OCI-LY3 (cell line): ENCODE measurements around the gene CREB3L2.

Experiments used
- H2AFZ ChIP-seq: fragments of 200-600, 300-600 bp; shearing (Covaris generic); 2 replicates; pipeline ENCODE4 v1.6.0; 2014; ENCODE audit warnings: antibody characterized with exemption, low read depth, low read length
- H3K27ac ChIP-seq: fragments of 200-600, 300-600 bp; sonication (generic); 2 replicates; pipeline ENCODE4 v1.5.1; 2014; ENCODE audit warnings: mild to moderate bottlenecking, low read length, moderate library complexity, mixed read lengths
- H3K27me3 ChIP-seq: fragments of 200-600, 300-600 bp; sonication (generic); 2 replicates; pipeline ENCODE4 v1.6.1; 2014; ENCODE audit warnings: low read depth, low read length, mixed read lengths
- H3K36me3 ChIP-seq: fragments of 200-600, 300-600 bp; sonication (generic); replicated peaks from 2 replicates; pipeline ENCODE3; 2014; ENCODE audit warnings: low read depth, low read length, mixed read lengths
- H3K4me1 ChIP-seq: fragments of 300-600, 200-600 bp; sonication (generic); 2 replicates; pipeline ENCODE4 v1.6.1; 2014; ENCODE audit warnings: low read length, mixed read lengths
- H3K4me2 ChIP-seq: fragments of 200-600, 300-600 bp; sonication (generic); 2 replicates; pipeline ENCODE4 v1.6.1; 2014; ENCODE audit warnings: low read length, mixed read lengths
- H3K4me3 ChIP-seq: fragments of 300-600, 200-600 bp; sonication (generic); 2 replicates; pipeline ENCODE4 v1.5.1; 2014; ENCODE audit warnings: antibody characterized with exemption, mild to moderate bottlenecking, low read length, moderate library complexity
- H3K79me2 ChIP-seq: fragments of 300-600, 200-600 bp; shearing (Covaris generic); 2 replicates; pipeline ENCODE4 v1.6.1; 2014; ENCODE audit warnings: mild to moderate bottlenecking, low read length, mixed read lengths
- H3K9ac ChIP-seq: fragments of 300-600, 200-600 bp; shearing (Covaris generic); 2 replicates; pipeline ENCODE4 v1.6.0; 2014; ENCODE audit warnings: mild to moderate bottlenecking, low read length, moderate library complexity
- H3K9me3 ChIP-seq: fragments of 200-600, 300-600 bp; shearing (Covaris generic); 2 replicates; pipeline ENCODE4 v1.6.1; 2014; ENCODE audit warnings: low read length, mixed read lengths; ENCODE audit not compliant: insufficient read depth
- H4K20me1 ChIP-seq: fragments of 200-600, 300-600 bp; sonication (generic); 2 replicates; pipeline ENCODE4 v1.6.1; 2016; ENCODE audit warnings: low read length, mixed read lengths; ENCODE audit not compliant: insufficient read depth
- EZH2phosphoT487 ChIP-seq: fragments of 200-600 bp; shearing (Covaris generic); IDR thresholded peaks from 2 replicates; pipeline ENCODE4 v1.6.1; 2018; ENCODE audit warnings: antibody characterized with exemption, mixed run types, low read depth
- TF ChIP-seq, protein P1 (sequence below): fragments of 200-600, 300-600 bp; sonication (generic); IDR thresholded peaks from 2 replicates; pipeline ENCODE4 v1.5.1; 2014; ENCODE audit warnings: antibody characterized with exemption, low read length, low read depth

The CREB3L2 gene

DNA sequence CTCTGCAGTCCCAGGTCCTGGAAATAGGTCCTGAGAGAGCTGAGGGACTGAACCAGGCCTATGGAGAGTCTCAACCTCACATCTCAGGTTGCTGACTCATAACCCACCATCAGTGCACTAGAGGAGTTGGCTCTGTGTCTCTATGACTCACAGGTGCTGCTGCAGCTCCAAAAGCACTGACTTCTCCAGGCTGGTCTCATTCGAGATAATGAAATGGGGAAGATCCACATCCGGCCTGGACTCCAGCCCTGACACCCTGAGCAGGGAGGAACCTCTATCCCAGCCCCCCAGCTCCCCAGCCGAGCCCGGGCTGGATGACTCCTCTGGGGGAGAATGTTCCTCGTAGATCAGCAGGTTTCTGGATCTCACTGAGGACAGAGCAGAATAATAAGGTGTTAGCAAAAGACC is 119.6 kb downstream of the CREB3L2 start:
- peaks cover 7% of the 10 kb centered on the region; the same call in 1 of the 2 replicates for H3K79me2 ChIP-seq
- H3K27me3 ChIP-seq, result no peaks in the 10 kb centered on the region
- no peaks in the 10 kb centered on the region for H4K20me1 ChIP-seq
- H3K4me3 ChIP-seq, result no peak overlapping the region
- H3K27ac ChIP-seq, result no peak overlapping the region
- H2AFZ ChIP-seq, result no peak overlapping the region
- H3K4me1 ChIP-seq, result peaks cover 10% of the 10 kb centered on the region
- H3K36me3 ChIP-seq, result peaks cover 84% of the 10 kb centered on the region
- H3K4me2 ChIP-seq, result no peak overlapping the region
- TF ChIP-seq, protein P1, sequence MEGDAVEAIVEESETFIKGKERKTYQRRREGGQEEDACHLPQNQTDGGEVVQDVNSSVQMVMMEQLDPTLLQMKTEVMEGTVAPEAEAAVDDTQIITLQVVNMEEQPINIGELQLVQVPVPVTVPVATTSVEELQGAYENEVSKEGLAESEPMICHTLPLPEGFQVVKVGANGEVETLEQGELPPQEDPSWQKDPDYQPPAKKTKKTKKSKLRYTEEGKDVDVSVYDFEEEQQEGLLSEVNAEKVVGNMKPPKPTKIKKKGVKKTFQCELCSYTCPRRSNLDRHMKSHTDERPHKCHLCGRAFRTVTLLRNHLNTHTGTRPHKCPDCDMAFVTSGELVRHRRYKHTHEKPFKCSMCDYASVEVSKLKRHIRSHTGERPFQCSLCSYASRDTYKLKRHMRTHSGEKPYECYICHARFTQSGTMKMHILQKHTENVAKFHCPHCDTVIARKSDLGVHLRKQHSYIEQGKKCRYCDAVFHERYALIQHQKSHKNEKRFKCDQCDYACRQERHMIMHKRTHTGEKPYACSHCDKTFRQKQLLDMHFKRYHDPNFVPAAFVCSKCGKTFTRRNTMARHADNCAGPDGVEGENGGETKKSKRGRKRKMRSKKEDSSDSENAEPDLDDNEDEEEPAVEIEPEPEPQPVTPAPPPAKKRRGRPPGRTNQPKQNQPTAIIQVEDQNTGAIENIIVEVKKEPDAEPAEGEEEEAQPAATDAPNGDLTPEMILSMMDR, result no peak
- no peak for TF ChIP-seq EZH2phosphoT487
- H3K9ac ChIP-seq, result no peak overlapping the region
- H3K9me3 ChIP-seq, result no peaks in the 10 kb centered on the region

DNA sequence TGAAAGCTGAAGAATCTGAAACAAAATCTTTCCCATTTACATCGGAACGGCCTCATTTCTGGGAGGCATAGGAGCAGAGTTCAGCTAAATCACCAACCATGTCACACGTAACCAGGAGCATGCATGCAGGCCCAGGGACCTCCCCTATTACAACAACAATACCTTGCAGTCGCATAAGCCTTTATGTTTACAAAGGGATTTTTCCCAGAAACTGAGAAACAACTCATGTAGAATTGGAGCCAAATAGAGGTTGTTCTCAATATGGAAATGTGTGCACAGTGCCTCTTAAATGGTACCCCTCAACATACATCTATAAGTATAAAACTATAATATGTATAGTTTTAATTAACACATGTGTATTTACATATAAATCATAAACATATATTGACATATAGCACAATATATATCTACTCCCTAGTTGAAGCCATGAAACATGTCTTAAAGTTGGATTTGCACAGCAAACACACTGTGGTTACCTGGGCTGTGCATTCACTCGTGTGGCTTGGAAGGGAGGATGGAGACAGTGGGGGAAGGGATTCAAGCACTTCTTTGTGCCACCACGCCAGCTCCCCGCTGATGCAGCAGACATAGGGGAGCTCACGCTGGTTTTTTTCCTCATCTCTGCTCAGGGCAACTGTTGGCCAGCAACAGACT is 120.2 kb downstream of the CREB3L2 start:
- Histone ChIP-seq H3K4me2 (no peak overlapping the region), H3K36me3 (peaks cover 82% of the 10 kb centered on the region), H3K4me1 (peaks cover 10% of the 10 kb centered on the region), H3K27ac (no peak overlapping the region), H3K9ac (no peak overlapping the region), H4K20me1 (no peaks in the 10 kb centered on the region), H2AFZ (no peak overlapping the region), H3K4me3 (no peak overlapping the region), H3K79me2 (peaks cover 2% of the 10 kb centered on the region; the same call in 1 of the 2 replicates), H3K9me3 (no peaks in the 10 kb centered on the region), H3K27me3 (no peaks in the 10 kb centered on the region)
- TF ChIP-seq, protein P1, result no peak
- no peak for TF ChIP-seq EZH2phosphoT487

DNA sequence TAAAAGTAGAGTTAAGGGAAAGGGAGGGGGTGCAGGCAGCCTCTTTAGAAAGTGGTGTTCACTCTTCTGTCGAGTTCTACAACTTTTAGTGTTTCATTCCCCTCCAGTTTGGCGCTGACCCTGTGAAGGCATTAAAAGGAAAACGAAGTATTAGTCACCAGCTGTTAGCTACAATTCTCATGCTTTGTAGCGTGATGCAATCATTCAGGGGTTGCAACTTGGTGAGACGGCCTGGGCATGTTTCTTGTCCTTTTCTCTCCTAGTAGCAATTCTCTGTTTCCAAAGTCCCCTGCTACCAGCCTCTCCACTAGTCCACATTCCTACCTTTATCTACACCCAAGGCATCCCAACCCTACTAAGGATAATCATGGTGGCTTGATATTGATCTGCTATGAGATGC is 121.5 kb downstream of the CREB3L2 start:
- peaks cover 84% of the 10 kb centered on the region for H3K36me3 ChIP-seq

DNA sequence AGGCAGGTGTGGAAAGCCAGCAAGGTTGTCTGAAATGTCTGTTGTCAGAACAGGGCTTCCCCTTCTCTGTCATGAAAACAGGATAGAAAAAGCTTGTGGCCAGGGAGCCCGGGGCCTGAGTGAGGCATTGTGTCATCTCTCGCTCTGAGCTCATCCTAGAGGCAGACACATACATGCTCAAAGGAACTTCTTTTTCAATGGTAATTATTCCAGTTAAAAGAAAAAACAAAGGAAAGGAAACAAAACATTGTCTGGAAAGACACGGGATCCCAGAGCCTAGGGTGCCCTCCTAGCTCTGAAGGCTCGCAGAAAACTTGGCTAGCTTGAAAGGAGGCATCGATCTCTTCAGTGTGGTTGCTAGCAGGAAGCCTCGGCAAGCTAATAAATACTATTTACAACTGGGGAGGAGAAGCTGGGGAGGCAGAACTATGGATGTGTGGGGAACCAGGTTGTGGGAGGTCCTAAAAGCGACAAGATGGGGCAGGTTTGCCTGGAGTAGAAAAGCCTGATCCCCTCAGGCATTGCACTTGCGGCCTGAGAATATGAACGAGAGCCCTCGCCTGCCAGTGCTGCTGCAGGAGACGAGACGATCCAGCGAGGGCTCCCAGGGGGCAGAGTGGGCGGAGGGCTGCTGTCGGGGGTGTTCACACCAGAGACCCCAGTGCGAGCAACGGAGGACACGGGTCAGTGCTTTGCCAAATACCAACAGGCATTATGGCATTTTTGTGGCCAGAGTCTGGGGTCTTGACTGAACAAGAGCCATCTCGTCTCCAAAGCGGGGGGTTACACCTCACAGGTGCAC is 122.3 kb downstream of the CREB3L2 start:
- Histone ChIP-seq H3K79me2 (no peaks in the 10 kb centered on the region), H3K4me2 (no peak overlapping the region), H3K27me3 (no peaks in the 10 kb centered on the region), H3K27ac (no peak overlapping the region), H3K4me1 (peaks cover 10% of the 10 kb centered on the region), H3K4me3 (no peak overlapping the region), H3K9me3 (no peaks in the 10 kb centered on the region), H3K9ac (no peak overlapping the region), H3K36me3 (peaks cover 84% of the 10 kb centered on the region), H4K20me1 (no peaks in the 10 kb centered on the region), H2AFZ (no peak overlapping the region)
- TF ChIP-seq EZH2phosphoT487, result no peak
- TF ChIP-seq, protein P1, result no peak

More for the DNA sequence above, 121.5 kb downstream of the CREB3L2 start:
- Histone ChIP-seq H3K9ac (no peak overlapping the region), H4K20me1 (no peaks in the 10 kb centered on the region), H3K9me3 (no peaks in the 10 kb centered on the region), H3K79me2 (no peaks in the 10 kb centered on the region), H2AFZ (no peak overlapping the region), H3K27ac (no peak overlapping the region), H3K4me3 (no peak overlapping the region), H3K4me1 (peaks cover 10% of the 10 kb centered on the region), H3K4me2 (no peak overlapping the region), H3K27me3 (no peaks in the 10 kb centered on the region)
- TF ChIP-seq, protein P1, result no peak
- no peak for TF ChIP-seq EZH2phosphoT487
